Sigmoid colon (tissue), 4 donors: Measurements from ENCODE around the gene CREBL2.

Experiments
- EP300 ChIP-seq, 4 donors: sonication (generic); formaldehyde crosslinking; IDR thresholded peaks; one replicate each; pipeline ENCODE4 v1.6.1; 2017; ENCODE audit warnings: antibody characterized with exemption in 4 of 4
- POLR2A ChIP-seq, 2 donors: fragments of 450-650 bp; IDR thresholded peaks; one replicate each; pipeline ENCODE4 v1.6.1; 2016; ENCODE audit warnings: antibody characterized with exemption in 2 of 2, mild to moderate bottlenecking in 2 of 2, moderate library complexity in 2 of 2
- POLR2AphosphoS5 ChIP-seq, 4 donors: sonication (generic); formaldehyde crosslinking; IDR thresholded peaks; one replicate each; pipeline ENCODE4 v1.6.1; 2017; ENCODE audit warnings: antibody characterized with exemption in 4 of 4
- TF ChIP-seq, protein P1 (sequence below), 4 experiments: fragments of 450-650 bp in 3 of 4; fragments of 200-600 bp in 1 of 4; IDR thresholded peaks; one replicate each; pipeline ENCODE4 v1.5.1; 2016 to 2019; ENCODE audit warnings: antibody characterized with exemption in 4 of 4, mild to moderate bottlenecking in 3 of 4, moderate library complexity in 2 of 4

DNA sequence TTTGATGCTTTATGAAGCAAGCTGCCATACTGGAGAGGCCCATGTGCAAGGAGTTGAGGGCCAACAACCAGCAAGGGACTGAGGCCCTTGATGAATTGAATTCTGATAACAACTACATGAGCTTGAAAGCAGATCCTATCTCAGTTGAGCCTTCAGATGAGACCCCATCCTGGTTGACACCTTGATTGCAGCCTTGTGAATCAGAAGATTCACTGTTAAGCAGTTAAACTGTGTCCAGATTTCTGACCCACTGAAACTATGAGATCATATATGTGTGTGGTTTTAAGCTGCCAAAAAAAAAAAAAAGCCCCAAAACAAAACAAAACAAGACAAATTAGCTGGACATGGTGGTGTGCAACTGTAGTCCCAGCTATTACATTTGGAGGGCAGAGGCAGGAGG lies 42.2 kb downstream of the CREBL2 start:
- TF ChIP-seq, protein P1, sequence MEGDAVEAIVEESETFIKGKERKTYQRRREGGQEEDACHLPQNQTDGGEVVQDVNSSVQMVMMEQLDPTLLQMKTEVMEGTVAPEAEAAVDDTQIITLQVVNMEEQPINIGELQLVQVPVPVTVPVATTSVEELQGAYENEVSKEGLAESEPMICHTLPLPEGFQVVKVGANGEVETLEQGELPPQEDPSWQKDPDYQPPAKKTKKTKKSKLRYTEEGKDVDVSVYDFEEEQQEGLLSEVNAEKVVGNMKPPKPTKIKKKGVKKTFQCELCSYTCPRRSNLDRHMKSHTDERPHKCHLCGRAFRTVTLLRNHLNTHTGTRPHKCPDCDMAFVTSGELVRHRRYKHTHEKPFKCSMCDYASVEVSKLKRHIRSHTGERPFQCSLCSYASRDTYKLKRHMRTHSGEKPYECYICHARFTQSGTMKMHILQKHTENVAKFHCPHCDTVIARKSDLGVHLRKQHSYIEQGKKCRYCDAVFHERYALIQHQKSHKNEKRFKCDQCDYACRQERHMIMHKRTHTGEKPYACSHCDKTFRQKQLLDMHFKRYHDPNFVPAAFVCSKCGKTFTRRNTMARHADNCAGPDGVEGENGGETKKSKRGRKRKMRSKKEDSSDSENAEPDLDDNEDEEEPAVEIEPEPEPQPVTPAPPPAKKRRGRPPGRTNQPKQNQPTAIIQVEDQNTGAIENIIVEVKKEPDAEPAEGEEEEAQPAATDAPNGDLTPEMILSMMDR (IDR thresholded peaks at IDR 0.05) = no peak
- no peak for TF ChIP-seq POLR2A (IDR thresholded peaks at IDR 0.05)
- no peak for TF ChIP-seq EP300 (IDR thresholded peaks at IDR 0.05)
- no peak for TF ChIP-seq POLR2AphosphoS5 (IDR thresholded peaks at IDR 0.05)
